Measurements from ENCODE around the gene INAFM1.
"Not testable (repeated sequence)": the region's sequence is repeated elsewhere in the genome, so short reads cannot be mapped to it uniquely, and the experiment has no call there.

INAFM1 gene

DNA sequence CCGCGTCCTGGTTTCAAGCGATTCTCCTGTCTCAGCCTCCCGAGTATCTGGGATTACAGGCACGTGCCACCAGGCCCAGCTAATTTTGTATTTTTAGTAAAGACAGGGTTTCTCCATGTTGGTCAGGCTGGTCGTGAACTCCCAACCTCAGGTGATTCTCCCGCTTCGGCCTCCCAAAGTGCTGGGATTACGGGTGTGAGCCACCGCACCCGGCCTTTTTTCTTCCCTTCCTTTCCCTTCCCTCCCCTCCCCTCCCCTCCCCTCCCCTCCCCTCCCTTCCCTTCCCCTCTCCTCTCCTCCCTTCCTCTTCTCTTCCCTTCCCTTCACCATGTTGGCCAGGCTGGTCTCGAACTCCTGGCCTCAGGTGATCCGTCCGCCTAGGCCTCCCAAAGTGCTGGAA lies 26.2 kb downstream of the INAFM1 start:
- POLR2A ChIA-PET; H3K27ac ChIP-seq (ENCODE audit: insufficient read depth in 1 of 2, low read depth in 1 of 2, low read length in 2 of 2, poor library complexity in 1 of 2, severe bottlenecking in 2 of 2); DNase-seq; H3K9me3 ChIP-seq (ENCODE audit: control extremely low read depth in 1 of 5, control insufficient read depth in 4 of 5, insufficient read depth in 2 of 5, low read depth in 1 of 5, low read length in 4 of 5); H3K4me3 ChIP-seq (ENCODE audit: control insufficient read depth in 1 of 7, extremely low read depth in 1 of 7, insufficient read depth in 4 of 7, low read depth in 2 of 7, low read length in 6 of 7); H3K36me3 ChIP-seq (ENCODE audit: control insufficient read depth in 4 of 4, insufficient read depth in 4 of 4, low read length in 3 of 4): not testable (repeated sequence)
- 94% methylated on average over 6 of the region's 14 CpGs for WGBS (ENCODE audit: insufficient coverage)
- peaks cover 0 to 17% (median 5%) of the 10 kb centered on the region in 5 experiments for H3K27me3 ChIP-seq (replicated peaks in 2 of 5; ENCODE audit: control insufficient read depth in 4 of 5, insufficient read depth in 5 of 5, low read length in 4 of 5)
- H3K4me1 ChIP-seq (ENCODE audit: control extremely low read depth in 1 of 4, control insufficient read depth in 4 of 4, insufficient read depth in 4 of 4, low read length in 3 of 4) = peaks cover 5 to 20% (median 9%) of the 10 kb centered on the region in 4 experiments
- CTCF ChIA-PET = interaction anchor here (1.2 to 1.7 kb wide), 3 partner anchors 13 to 134 kb away, joined by 3 to 7 read pairs (median 4); no protein-coding TSS in a partner anchor

GRCh38 chr19:47302249-47302648 lies 27.6 kb downstream of the INAFM1 start:
- Histone ChIP-seq H3K4me1 (ENCODE audit: control extremely low read depth in 1 of 4, control insufficient read depth in 4 of 4, insufficient read depth in 4 of 4, low read length in 3 of 4) (peaks cover 5 to 20% (median 9%) of the 10 kb centered on the region in 4 experiments), H3K27ac (ENCODE audit: insufficient read depth in 1 of 2, low read depth in 1 of 2, low read length in 2 of 2, poor library complexity in 1 of 2, severe bottlenecking in 2 of 2) (no peak overlapping the region), H3K4me3 (ENCODE audit: control insufficient read depth in 1 of 7, extremely low read depth in 1 of 7, insufficient read depth in 4 of 7, low read depth in 2 of 7, low read length in 6 of 7) (no peak overlapping the region), H3K36me3 (ENCODE audit: control insufficient read depth in 4 of 4, insufficient read depth in 4 of 4, low read length in 3 of 4) (no peaks in the 10 kb centered on the region), H3K27me3 (replicated peaks in 2 of 5; ENCODE audit: control insufficient read depth in 4 of 5, insufficient read depth in 5 of 5, low read length in 4 of 5) (peaks cover 0 to 25% (median 11%) of the 10 kb centered on the region in 5 experiments), H3K9me3 (ENCODE audit: control extremely low read depth in 1 of 5, control insufficient read depth in 4 of 5, insufficient read depth in 2 of 5, low read depth in 1 of 5, low read length in 4 of 5) (no peaks in the 10 kb centered on the region)
- CTCF ChIA-PET = interaction anchor here (1.2 kb wide), 1 partner anchor 14 kb away, joined by 3 read pairs; no protein-coding TSS in a partner anchor
- POLR2A ChIA-PET = no interaction called here
- no peak for DNase-seq
- WGBS (ENCODE audit: insufficient coverage) = 78% methylated on average over 8 of the region's 10 CpGs

GRCh38 chr19:47303966-47304365 lies 29.3 kb downstream of the INAFM1 start:
- Histone ChIP-seq H3K9me3 (ENCODE audit: control extremely low read depth in 1 of 5, control insufficient read depth in 4 of 5, insufficient read depth in 2 of 5, low read depth in 1 of 5, low read length in 4 of 5) (no peaks in the 10 kb centered on the region), H3K27ac (ENCODE audit: insufficient read depth in 1 of 2, low read depth in 1 of 2, low read length in 2 of 2, poor library complexity in 1 of 2, severe bottlenecking in 2 of 2) (no peak overlapping the region), H3K36me3 (ENCODE audit: control insufficient read depth in 4 of 4, insufficient read depth in 4 of 4, low read length in 3 of 4) (no peaks in the 10 kb centered on the region), H3K4me3 (ENCODE audit: control insufficient read depth in 1 of 7, extremely low read depth in 1 of 7, insufficient read depth in 4 of 7, low read depth in 2 of 7, low read length in 6 of 7) (no peak overlapping the region), H3K27me3 (replicated peaks in 2 of 5; ENCODE audit: control insufficient read depth in 4 of 5, insufficient read depth in 5 of 5, low read length in 4 of 5) (peaks cover 0 to 31% (median 8%) of the 10 kb centered on the region in 5 experiments), H3K4me1 (ENCODE audit: control extremely low read depth in 1 of 4, control insufficient read depth in 4 of 4, insufficient read depth in 4 of 4, low read length in 3 of 4) (peaks cover 5 to 20% (median 9%) of the 10 kb centered on the region in 4 experiments)
- ChIA-PET POLR2A (no interaction called here), CTCF (interaction anchor here (1.0 to 1.9 kb wide), 4 partner anchors 11 to 155 kb away, joined by 3 to 6 read pairs (median 4); partner anchors contain the start of gene DHX34)
- DNase-seq = peak; percentile 63 to 73 (median 68)
- WGBS (ENCODE audit: insufficient coverage) = 0% methylated on average over 1 of the region's 6 CpGs

DNA sequence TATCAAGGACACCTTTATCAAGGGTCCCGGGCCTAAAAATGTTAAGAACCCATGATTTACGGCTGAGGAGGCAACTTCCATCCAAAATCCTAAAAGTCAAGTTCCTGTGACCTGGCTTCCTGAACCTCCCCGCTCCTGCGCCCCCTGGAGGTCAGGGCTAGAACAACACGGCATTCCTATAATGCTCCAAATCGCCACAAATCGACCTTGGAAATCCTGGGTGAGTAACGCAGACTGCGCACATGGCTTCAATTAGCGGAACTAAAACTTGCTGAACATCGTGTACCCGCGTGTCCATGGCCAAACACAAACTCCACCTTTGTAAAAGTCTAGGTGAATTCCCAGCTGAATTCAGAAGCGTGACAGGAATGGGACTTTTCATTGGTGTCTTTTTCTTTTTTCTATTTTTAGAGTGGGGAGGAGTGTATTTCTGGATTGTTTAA lies 30.6 kb downstream of the INAFM1 start:
- no peak overlapping the region for H3K4me3 ChIP-seq (ENCODE audit: control insufficient read depth in 1 of 7, extremely low read depth in 1 of 7, insufficient read depth in 4 of 7, low read depth in 2 of 7, low read length in 6 of 7)
- ChIA-PET POLR2A (no interaction called here), CTCF (interaction anchor here (0.6 to 1.9 kb wide), 10 partner anchors 8 to 492 kb away, joined by 3 to 6 read pairs (median 3); no protein-coding TSS in a partner anchor)
- H3K36me3 ChIP-seq (ENCODE audit: control insufficient read depth in 4 of 4, insufficient read depth in 4 of 4, low read length in 3 of 4) = no peaks in the 10 kb centered on the region
- peaks cover 5 to 16% (median 8%) of the 10 kb centered on the region in 4 experiments for H3K4me1 ChIP-seq (ENCODE audit: control extremely low read depth in 1 of 4, control insufficient read depth in 4 of 4, insufficient read depth in 4 of 4, low read length in 3 of 4)
- H3K27me3 ChIP-seq (replicated peaks in 2 of 5; ENCODE audit: control insufficient read depth in 4 of 5, insufficient read depth in 5 of 5, low read length in 4 of 5) = peaks cover 0 to 45% (median 12%) of the 10 kb centered on the region in 5 experiments
- H3K9me3 ChIP-seq (ENCODE audit: control extremely low read depth in 1 of 5, control insufficient read depth in 4 of 5, insufficient read depth in 2 of 5, low read depth in 1 of 5, low read length in 4 of 5) = no peaks in the 10 kb centered on the region
- 6% methylated on average over 13 of the region's 14 CpGs for WGBS (ENCODE audit: insufficient coverage)
- DNase-seq = peak; percentile 40 to 60 (median 47)
- H3K27ac ChIP-seq (ENCODE audit: insufficient read depth in 1 of 2, low read depth in 1 of 2, low read length in 2 of 2, poor library complexity in 1 of 2, severe bottlenecking in 2 of 2) = no peak overlapping the region

- Histone ChIP-seq H3K36me3 (ENCODE audit: control insufficient read depth in 4 of 4, insufficient read depth in 4 of 4, low read length in 3 of 4) (no peaks in the 10 kb centered on the region), H3K4me3 (ENCODE audit: control insufficient read depth in 1 of 7, extremely low read depth in 1 of 7, insufficient read depth in 4 of 7, low read depth in 2 of 7, low read length in 6 of 7) (no peak overlapping the region), H3K9me3 (ENCODE audit: control extremely low read depth in 1 of 5, control insufficient read depth in 4 of 5, insufficient read depth in 2 of 5, low read depth in 1 of 5, low read length in 4 of 5) (no peaks in the 10 kb centered on the region), H3K27ac (ENCODE audit: insufficient read depth in 1 of 2, low read depth in 1 of 2, low read length in 2 of 2, poor library complexity in 1 of 2, severe bottlenecking in 2 of 2) (no peak overlapping the region), H3K4me1 (ENCODE audit: control extremely low read depth in 1 of 4, control insufficient read depth in 4 of 4, insufficient read depth in 4 of 4, low read length in 3 of 4) (peaks cover 3 to 12% (median 5%) of the 10 kb centered on the region in 4 experiments), H3K27me3 (replicated peaks in 2 of 5; ENCODE audit: control insufficient read depth in 4 of 5, insufficient read depth in 5 of 5, low read length in 4 of 5) (peaks cover 0 to 54% (median 18%) of the 10 kb centered on the region in 5 experiments)
- CTCF ChIA-PET = interaction anchor here (0.8 to 1.6 kb wide), 7 partner anchors 9 to 85 kb away, joined by 3 to 5 read pairs (median 4); partner anchors contain the start of gene DHX34
- WGBS (ENCODE audit: insufficient coverage) = 100% methylated on average over 1 of the region's 3 CpGs
- POLR2A ChIA-PET = no interaction called here
- DNase-seq = no peak
Observed at GRCh38 chr19:47306303-47306702, 31.6 kb downstream of the INAFM1 start.

DNA sequence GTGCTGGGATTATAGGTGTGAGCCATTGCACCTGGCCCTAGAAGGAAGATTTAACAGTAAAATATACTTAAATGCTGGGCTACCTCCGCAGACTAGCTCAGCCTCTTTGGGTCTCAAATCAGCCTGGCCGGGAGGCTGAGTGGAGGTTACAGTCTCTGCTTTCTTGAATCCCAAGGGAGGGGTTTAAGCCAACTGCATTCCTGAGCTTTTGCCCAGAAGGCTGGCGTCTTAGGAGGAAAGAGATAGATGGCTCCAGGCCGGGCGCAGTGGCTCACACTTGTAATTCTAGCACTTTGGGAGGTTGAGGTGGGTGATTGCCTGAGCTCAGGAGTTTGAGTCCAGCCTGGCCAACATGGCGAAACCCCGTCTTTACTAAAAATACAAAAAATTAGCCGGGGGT lies 34.4 kb downstream of the INAFM1 start:
- 86% methylated on average over 4 of the region's 8 CpGs for WGBS (ENCODE audit: insufficient coverage)
- no peaks in the 10 kb centered on the region for H3K9me3 ChIP-seq (ENCODE audit: control extremely low read depth in 1 of 5, control insufficient read depth in 4 of 5, insufficient read depth in 2 of 5, low read depth in 1 of 5, low read length in 4 of 5)
- peaks cover 0 to 55% (median 18%) of the 10 kb centered on the region in 5 experiments for H3K27me3 ChIP-seq (replicated peaks in 2 of 5; ENCODE audit: control insufficient read depth in 4 of 5, insufficient read depth in 5 of 5, low read length in 4 of 5)
- CTCF ChIA-PET = interaction anchor here (0.6 to 2.0 kb wide), 6 partner anchors 9 to 128 kb away, joined by 3 to 12 read pairs (median 4); partner anchors contain the start of gene DHX34
- no peak overlapping the region for H3K27ac ChIP-seq (ENCODE audit: insufficient read depth in 1 of 2, low read depth in 1 of 2, low read length in 2 of 2, poor library complexity in 1 of 2, severe bottlenecking in 2 of 2)
- H3K36me3 ChIP-seq (ENCODE audit: control insufficient read depth in 4 of 4, insufficient read depth in 4 of 4, low read length in 3 of 4) = no peaks in the 10 kb centered on the region
- H3K4me3 ChIP-seq (ENCODE audit: control insufficient read depth in 1 of 7, extremely low read depth in 1 of 7, insufficient read depth in 4 of 7, low read depth in 2 of 7, low read length in 6 of 7) = no peak overlapping the region
- H3K4me1 ChIP-seq (ENCODE audit: control extremely low read depth in 1 of 4, control insufficient read depth in 4 of 4, insufficient read depth in 4 of 4, low read length in 3 of 4) = peaks cover 0 to 8% (median 4%) of the 10 kb centered on the region in 4 experiments
- no peak for DNase-seq
- POLR2A ChIA-PET = no interaction called here

DNA sequence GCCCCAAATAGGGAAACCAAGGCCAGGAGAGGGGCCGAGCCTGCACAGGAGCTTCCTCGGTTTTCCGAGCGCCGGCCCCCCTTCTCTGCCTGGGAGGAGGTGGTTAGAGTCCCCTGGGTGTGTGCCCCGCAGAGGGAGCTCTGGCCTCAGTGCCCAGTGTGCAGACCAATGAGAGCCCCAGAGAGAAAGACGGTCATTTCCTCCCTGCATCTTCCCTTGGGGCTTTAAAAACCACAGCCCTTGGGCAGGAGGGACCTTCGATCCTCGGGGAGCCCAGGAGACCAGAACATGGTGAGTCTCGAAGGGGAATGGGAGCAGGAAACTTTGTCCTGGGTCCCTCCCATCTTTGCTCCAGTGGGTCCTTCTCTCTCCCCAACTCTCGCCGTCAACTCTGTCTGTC lies 34.9 kb downstream of the INAFM1 start, which contains the start of gene C5AR1:
Gene C5AR1, plus strand, starts transcription at position 254 of the 400 bp plus-strand sequence. Its CDS starts 35 bp downstream, at position 289.
- Histone ChIP-seq H3K27ac (ENCODE audit: insufficient read depth in 1 of 2, low read depth in 1 of 2, low read length in 2 of 2, poor library complexity in 1 of 2, severe bottlenecking in 2 of 2) (no peak within 1 kb of the TSS), H3K27me3 (replicated peaks in 2 of 5; ENCODE audit: control insufficient read depth in 4 of 5, insufficient read depth in 5 of 5, low read length in 4 of 5) (peaks cover 0 to 55% (median 18%) of the 10 kb centered on the region in 5 experiments), H3K9me3 (ENCODE audit: control extremely low read depth in 1 of 5, control insufficient read depth in 4 of 5, insufficient read depth in 2 of 5, low read depth in 1 of 5, low read length in 4 of 5) (no peaks in the 10 kb centered on the region), H3K4me1 (ENCODE audit: control extremely low read depth in 1 of 4, control insufficient read depth in 4 of 4, insufficient read depth in 4 of 4, low read length in 3 of 4) (peaks cover 0 to 5% (median 2%) of the 10 kb centered on the region in 4 experiments), H3K36me3 (ENCODE audit: control insufficient read depth in 4 of 4, insufficient read depth in 4 of 4, low read length in 3 of 4) (no peaks in the 10 kb centered on the region), H3K4me3 (ENCODE audit: control insufficient read depth in 1 of 7, extremely low read depth in 1 of 7, insufficient read depth in 4 of 7, low read depth in 2 of 7, low read length in 6 of 7) (peak within 1 kb of the TSS in 1 of 7 experiments; percentile 68)
- 38% methylated on average over 6 of the region's 12 CpGs for WGBS (ENCODE audit: insufficient coverage)
- no peak for DNase-seq
- CTCF ChIA-PET = interaction anchor here (0.6 to 2.0 kb wide), 5 partner anchors 10 to 39 kb away, joined by 3 to 12 read pairs (median 4); partner anchors contain the start of gene DHX34
- POLR2A ChIA-PET = no interaction called here

Measured in common myeloid progenitor, CD34-positive (primary cell).